ENCODE data around the gene KRTAP22-1.

Gene KRTAP22-1

DNA sequence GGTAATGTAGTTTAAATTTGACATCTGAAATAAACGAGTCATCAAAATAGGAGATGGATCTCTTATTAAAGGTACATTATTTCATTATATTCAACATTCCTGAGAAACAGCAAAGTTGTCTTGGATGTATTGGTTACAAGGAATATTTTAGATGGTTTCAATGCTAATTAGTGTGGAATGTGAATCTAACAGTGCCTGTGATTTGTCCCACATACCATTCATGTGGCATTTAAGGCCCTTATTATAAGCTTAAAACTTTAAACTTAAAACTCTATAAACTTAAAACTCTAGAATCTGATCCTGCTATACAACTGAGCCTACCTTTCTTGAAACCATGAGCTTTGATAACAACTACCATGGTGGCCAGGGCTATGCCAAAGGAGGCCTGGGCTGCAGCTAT lies at the start of gene KRTAP22-1:
Gene KRTAP22-1, plus strand, starts transcription at position 301 of the 400 bp plus-strand sequence.
- no peak within 1 kb of the TSS for H3K4me3 ChIP-seq (ENCODE audit: low read depth in 1 of 2, low read length in 2 of 2)
- H3K27me3 ChIP-seq (ENCODE audit: control insufficient read depth in 1 of 2, insufficient read depth in 2 of 2, low read length in 2 of 2) = no peaks in the 10 kb centered on the region
- no peaks in the 10 kb centered on the region for H3K4me1 ChIP-seq (ENCODE audit: control insufficient read depth in 1 of 2, insufficient read depth in 2 of 2, low read length in 2 of 2)
- H3K9ac ChIP-seq (ENCODE audit: low read depth in 1 of 2, low read length in 2 of 2) = no peak within 1 kb of the TSS
- H3K36me3 ChIP-seq (ENCODE audit: control insufficient read depth in 1 of 2, insufficient read depth in 2 of 2, low read length in 2 of 2) = no peaks in the 10 kb centered on the region
- H3K27ac ChIP-seq (ENCODE audit: low read depth, low read length) = no peak within 1 kb of the TSS
- H3K9me3 ChIP-seq (ENCODE audit: control insufficient read depth in 1 of 2, low read length in 2 of 2) = peaks cover 0 to 13% of the 10 kb centered on the region in 2 donors

DNA sequence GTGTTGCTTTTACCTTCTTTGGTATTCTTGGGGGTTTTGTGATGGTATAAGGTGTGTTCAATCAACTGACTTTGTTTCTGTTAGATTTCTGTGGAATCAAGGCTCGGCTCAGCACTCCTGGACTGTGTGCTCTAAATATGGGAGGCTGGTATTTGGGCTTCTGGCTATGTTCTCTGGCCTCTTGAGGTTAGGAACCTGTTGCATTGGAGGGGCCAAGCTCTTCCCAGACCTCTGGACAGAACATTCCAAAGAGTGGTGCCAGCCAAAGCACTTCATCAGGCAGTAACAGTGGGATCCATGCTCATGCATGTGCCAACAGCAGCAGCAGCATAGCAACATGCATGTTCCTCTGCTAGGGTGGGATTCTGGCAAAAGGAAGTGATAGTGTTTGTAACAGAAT lies 48.1 kb upstream of the KRTAP22-1 start:
- no peak overlapping the region for H3K9ac ChIP-seq (ENCODE audit: low read depth in 1 of 2, low read length in 2 of 2)
- no peaks in the 10 kb centered on the region for H3K36me3 ChIP-seq (ENCODE audit: control insufficient read depth in 1 of 2, insufficient read depth in 2 of 2, low read length in 2 of 2)
- H3K4me1 ChIP-seq (ENCODE audit: control insufficient read depth in 1 of 2, insufficient read depth in 2 of 2, low read length in 2 of 2) = no peaks in the 10 kb centered on the region
- H3K9me3 ChIP-seq (ENCODE audit: control insufficient read depth in 1 of 2, low read length in 2 of 2) = peaks cover 0 to 28% of the 10 kb centered on the region in 2 donors
- no peak overlapping the region for H3K27ac ChIP-seq (ENCODE audit: low read depth, low read length)
- no peaks in the 10 kb centered on the region for H3K27me3 ChIP-seq (ENCODE audit: control insufficient read depth in 1 of 2, insufficient read depth in 2 of 2, low read length in 2 of 2)
- no peak overlapping the region for H3K4me3 ChIP-seq (ENCODE audit: low read depth in 1 of 2, low read length in 2 of 2)

DNA sequence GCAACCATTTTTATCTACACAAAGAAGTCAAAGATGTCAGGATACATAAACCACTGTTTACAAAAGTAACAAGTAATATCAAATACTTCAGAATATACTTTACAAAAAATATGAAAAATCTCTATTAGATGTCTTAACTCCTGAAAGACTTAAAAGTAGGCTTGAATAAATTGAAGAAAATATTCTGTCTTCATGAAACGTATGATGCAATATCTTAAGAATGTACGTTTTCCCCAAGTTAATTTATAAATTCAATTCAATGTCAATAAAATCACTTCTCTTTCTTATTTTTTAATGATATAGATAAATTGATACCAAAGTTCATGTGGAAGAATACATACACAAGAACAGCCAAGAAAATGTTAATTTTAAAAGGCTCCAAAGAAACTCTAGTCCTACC lies 45.8 kb upstream of the KRTAP22-1 start:
- Histone ChIP-seq H3K4me3 (ENCODE audit: low read depth in 1 of 2, low read length in 2 of 2) (no peak overlapping the region), H3K9ac (ENCODE audit: low read depth in 1 of 2, low read length in 2 of 2) (no peak overlapping the region), H3K27ac (ENCODE audit: low read depth, low read length) (no peak overlapping the region), H3K27me3 (ENCODE audit: control insufficient read depth in 1 of 2, insufficient read depth in 2 of 2, low read length in 2 of 2) (no peaks in the 10 kb centered on the region), H3K9me3 (ENCODE audit: control insufficient read depth in 1 of 2, low read length in 2 of 2) (peaks cover 0 to 15% of the 10 kb centered on the region in 2 donors), H3K36me3 (ENCODE audit: control insufficient read depth in 1 of 2, insufficient read depth in 2 of 2, low read length in 2 of 2) (no peaks in the 10 kb centered on the region), H3K4me1 (ENCODE audit: control insufficient read depth in 1 of 2, insufficient read depth in 2 of 2, low read length in 2 of 2) (no peaks in the 10 kb centered on the region)

DNA sequence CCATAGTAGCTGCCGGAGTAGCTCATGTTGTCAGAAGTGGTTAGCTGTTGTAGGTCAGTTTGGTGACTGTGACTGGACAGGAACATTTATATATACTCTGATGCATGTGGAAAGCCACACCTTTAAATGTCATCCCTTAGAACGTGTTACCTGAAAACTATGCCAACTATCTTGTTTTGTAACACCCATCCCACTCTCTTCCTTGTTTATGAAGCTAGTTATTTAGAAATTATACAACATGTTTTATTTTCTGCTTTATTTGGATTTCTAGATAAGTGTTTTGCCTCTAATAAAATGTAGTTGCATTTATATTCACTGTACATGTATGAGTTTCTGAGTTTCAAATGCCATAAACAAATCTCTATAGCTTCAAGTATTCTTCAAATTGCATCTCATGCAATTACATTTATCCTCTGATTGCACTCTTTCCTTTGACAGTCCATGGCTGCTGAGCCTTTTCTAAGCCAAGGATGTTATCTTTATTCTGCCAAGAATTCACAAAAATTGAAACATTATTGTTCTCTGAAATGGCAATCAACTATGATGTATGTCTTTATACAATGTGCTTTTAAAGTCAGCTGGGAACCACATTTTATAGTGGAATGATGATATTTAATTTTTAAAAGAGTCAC lies 39.5 kb upstream of the KRTAP22-1 start, which contains the start of gene KRTAP19-7:
Gene KRTAP19-7, minus strand, starts transcription at position 51 of the 632 bp plus-strand sequence. Its CDS starts 25 bp downstream, at position 26.
- no peaks in the 10 kb centered on the region for H3K9me3 ChIP-seq (ENCODE audit: control insufficient read depth in 1 of 2, low read length in 2 of 2)
- H3K27me3 ChIP-seq (ENCODE audit: control insufficient read depth in 1 of 2, insufficient read depth in 2 of 2, low read length in 2 of 2) = no peaks in the 10 kb centered on the region
- no peak within 1 kb of the TSS for H3K27ac ChIP-seq (ENCODE audit: low read depth, low read length)

DNA sequence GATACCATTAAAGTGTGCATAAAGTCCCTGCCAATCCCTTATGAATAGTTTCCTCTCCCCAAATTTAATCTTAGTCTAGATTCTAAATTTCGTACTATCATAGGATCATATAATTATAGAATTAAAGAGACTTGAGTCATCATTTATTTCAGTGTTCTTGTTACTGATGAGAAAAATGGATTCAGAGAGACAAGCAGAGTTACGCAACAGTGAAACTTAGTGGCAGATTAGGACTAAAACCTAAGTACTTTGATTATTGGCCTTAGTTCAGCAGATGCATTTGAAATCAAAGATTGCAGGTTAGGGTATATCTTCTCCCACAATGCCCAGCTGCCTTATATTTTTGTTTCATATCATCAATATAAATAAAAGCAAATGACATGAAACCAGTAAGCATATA lies 38.9 kb upstream of the KRTAP22-1 start:
- no peak overlapping the region for H3K9ac ChIP-seq (ENCODE audit: low read depth in 1 of 2, low read length in 2 of 2)
- no peaks in the 10 kb centered on the region for H3K9me3 ChIP-seq (ENCODE audit: control insufficient read depth in 1 of 2, low read length in 2 of 2)
- no peaks in the 10 kb centered on the region for H3K4me1 ChIP-seq (ENCODE audit: control insufficient read depth in 1 of 2, insufficient read depth in 2 of 2, low read length in 2 of 2)
- no peaks in the 10 kb centered on the region for H3K36me3 ChIP-seq (ENCODE audit: control insufficient read depth in 1 of 2, insufficient read depth in 2 of 2, low read length in 2 of 2)
- no peak overlapping the region for H3K4me3 ChIP-seq (ENCODE audit: low read depth in 1 of 2, low read length in 2 of 2)
- H3K27me3 ChIP-seq (ENCODE audit: control insufficient read depth in 1 of 2, insufficient read depth in 2 of 2, low read length in 2 of 2) = no peaks in the 10 kb centered on the region
- H3K27ac ChIP-seq (ENCODE audit: low read depth, low read length) = no peak overlapping the region

More for the DNA sequence above, 39.5 kb upstream of the KRTAP22-1 start, which contains the start of gene KRTAP19-7:
- H3K36me3 ChIP-seq (ENCODE audit: control insufficient read depth in 1 of 2, insufficient read depth in 2 of 2, low read length in 2 of 2) = no peaks in the 10 kb centered on the region
- H3K9ac ChIP-seq (ENCODE audit: low read depth in 1 of 2, low read length in 2 of 2) = no peak within 1 kb of the TSS
- no peaks in the 10 kb centered on the region for H3K4me1 ChIP-seq (ENCODE audit: control insufficient read depth in 1 of 2, insufficient read depth in 2 of 2, low read length in 2 of 2)
- no peak within 1 kb of the TSS for H3K4me3 ChIP-seq (ENCODE audit: low read depth in 1 of 2, low read length in 2 of 2)

DNA sequence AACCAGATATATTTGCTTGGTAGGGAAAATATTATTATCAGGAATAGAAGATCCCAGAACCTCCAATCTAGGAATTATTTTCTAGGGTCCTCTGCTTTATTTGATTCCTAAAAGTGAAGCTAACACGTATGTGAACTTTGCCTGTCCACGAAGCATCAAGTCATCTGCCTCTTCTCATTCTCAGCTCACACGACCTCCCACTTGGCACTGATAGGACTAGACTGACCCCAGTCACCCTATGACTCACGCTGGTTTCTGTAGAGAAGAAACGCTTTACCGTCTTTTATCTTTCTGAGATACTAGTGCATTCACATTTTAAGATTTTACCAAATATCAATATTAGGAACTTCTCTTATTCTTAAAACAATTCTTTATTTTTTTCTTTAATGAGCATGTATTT lies 37.8 kb upstream of the KRTAP22-1 start:
- Histone ChIP-seq H3K4me3 (ENCODE audit: low read depth in 1 of 2, low read length in 2 of 2) (no peak overlapping the region), H3K9me3 (ENCODE audit: control insufficient read depth in 1 of 2, low read length in 2 of 2) (no peaks in the 10 kb centered on the region), H3K27ac (ENCODE audit: low read depth, low read length) (no peak overlapping the region), H3K9ac (ENCODE audit: low read depth in 1 of 2, low read length in 2 of 2) (no peak overlapping the region), H3K4me1 (ENCODE audit: control insufficient read depth in 1 of 2, insufficient read depth in 2 of 2, low read length in 2 of 2) (no peaks in the 10 kb centered on the region), H3K27me3 (ENCODE audit: control insufficient read depth in 1 of 2, insufficient read depth in 2 of 2, low read length in 2 of 2) (no peaks in the 10 kb centered on the region), H3K36me3 (ENCODE audit: control insufficient read depth in 1 of 2, insufficient read depth in 2 of 2, low read length in 2 of 2) (no peaks in the 10 kb centered on the region)

DNA sequence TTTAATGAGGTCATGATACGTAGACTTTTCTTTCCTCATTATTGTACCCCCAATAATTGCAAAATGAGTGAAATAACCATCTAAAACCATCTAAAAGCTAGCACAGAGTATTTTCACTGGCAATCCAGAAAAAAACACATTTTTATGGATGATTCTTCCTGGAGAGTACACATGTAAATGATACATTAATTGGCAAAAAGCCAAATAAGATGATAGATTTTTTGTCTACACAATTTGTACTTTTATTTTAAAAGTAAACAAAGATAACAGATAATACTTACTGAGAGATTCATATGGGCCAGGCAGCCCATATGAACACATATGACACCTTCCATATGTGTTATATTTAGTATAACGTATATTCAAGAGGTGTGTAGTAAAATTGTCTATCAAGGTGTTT lies 37.3 kb upstream of the KRTAP22-1 start:
- no peaks in the 10 kb centered on the region for H3K27me3 ChIP-seq (ENCODE audit: control insufficient read depth in 1 of 2, insufficient read depth in 2 of 2, low read length in 2 of 2)
- no peak overlapping the region for H3K9ac ChIP-seq (ENCODE audit: low read depth in 1 of 2, low read length in 2 of 2)
- no peak overlapping the region for H3K27ac ChIP-seq (ENCODE audit: low read depth, low read length)
- no peaks in the 10 kb centered on the region for H3K4me1 ChIP-seq (ENCODE audit: control insufficient read depth in 1 of 2, insufficient read depth in 2 of 2, low read length in 2 of 2)
- no peaks in the 10 kb centered on the region for H3K9me3 ChIP-seq (ENCODE audit: control insufficient read depth in 1 of 2, low read length in 2 of 2)
- H3K4me3 ChIP-seq (ENCODE audit: low read depth in 1 of 2, low read length in 2 of 2) = no peak overlapping the region
- no peaks in the 10 kb centered on the region for H3K36me3 ChIP-seq (ENCODE audit: control insufficient read depth in 1 of 2, insufficient read depth in 2 of 2, low read length in 2 of 2)

DNA sequence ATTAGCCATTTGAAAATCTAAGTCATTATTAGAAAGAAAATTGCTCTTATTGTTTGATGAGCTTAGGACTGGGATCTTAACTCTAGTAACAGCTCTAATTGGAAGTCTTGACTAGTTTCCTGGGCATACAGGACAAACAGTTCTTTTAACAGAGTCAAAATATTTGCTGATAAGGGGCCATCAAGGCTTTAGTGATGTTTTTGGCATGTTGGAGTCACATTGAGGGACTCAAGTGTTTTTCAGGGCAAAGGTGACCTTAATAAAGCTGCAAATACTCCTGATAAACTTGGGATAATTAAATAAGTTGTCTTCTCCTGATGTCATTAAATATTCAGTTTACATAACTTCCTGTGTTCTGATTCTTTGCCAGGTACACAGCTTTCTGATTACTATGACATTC lies 33.3 kb upstream of the KRTAP22-1 start:
- no peak overlapping the region for H3K9ac ChIP-seq (ENCODE audit: low read depth in 1 of 2, low read length in 2 of 2)
- no peaks in the 10 kb centered on the region for H3K27me3 ChIP-seq (ENCODE audit: control insufficient read depth in 1 of 2, insufficient read depth in 2 of 2, low read length in 2 of 2)
- no peak overlapping the region for H3K27ac ChIP-seq (ENCODE audit: low read depth, low read length)
- peaks cover 0 to 2% of the 10 kb centered on the region in 2 donors for H3K9me3 ChIP-seq (ENCODE audit: control insufficient read depth in 1 of 2, low read length in 2 of 2)
- no peaks in the 10 kb centered on the region for H3K36me3 ChIP-seq (ENCODE audit: control insufficient read depth in 1 of 2, insufficient read depth in 2 of 2, low read length in 2 of 2)
- H3K4me3 ChIP-seq (ENCODE audit: low read depth in 1 of 2, low read length in 2 of 2) = no peak overlapping the region
- H3K4me1 ChIP-seq (ENCODE audit: control insufficient read depth in 1 of 2, insufficient read depth in 2 of 2, low read length in 2 of 2) = no peaks in the 10 kb centered on the region

DNA sequence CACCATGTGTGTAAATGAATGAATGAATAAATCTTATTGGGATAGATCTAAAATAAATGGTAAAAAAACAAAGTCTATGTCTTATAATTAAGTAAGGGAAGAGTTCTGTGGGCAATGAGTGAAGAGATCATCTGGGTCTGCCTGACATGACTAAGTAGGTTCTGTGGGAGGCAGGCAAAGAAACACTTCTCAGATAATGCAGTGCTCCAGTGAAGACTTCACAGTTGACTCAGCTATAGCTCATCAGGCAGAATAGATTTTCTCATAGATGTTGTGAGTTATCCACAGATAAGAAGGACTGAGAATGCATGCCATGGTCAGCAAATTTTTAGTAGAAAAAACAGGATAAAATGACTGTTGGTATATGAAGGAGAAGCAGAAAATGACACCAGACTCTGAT lies 23.1 kb upstream of the KRTAP22-1 start:
- Histone ChIP-seq H3K27me3 (ENCODE audit: control insufficient read depth in 1 of 2, insufficient read depth in 2 of 2, low read length in 2 of 2) (no peaks in the 10 kb centered on the region), H3K36me3 (ENCODE audit: control insufficient read depth in 1 of 2, insufficient read depth in 2 of 2, low read length in 2 of 2) (no peaks in the 10 kb centered on the region), H3K9me3 (ENCODE audit: control insufficient read depth in 1 of 2, low read length in 2 of 2) (peaks cover 0 to 5% of the 10 kb centered on the region in 2 donors), H3K4me1 (ENCODE audit: control insufficient read depth in 1 of 2, insufficient read depth in 2 of 2, low read length in 2 of 2) (no peaks in the 10 kb centered on the region), H3K9ac (ENCODE audit: low read depth in 1 of 2, low read length in 2 of 2) (no peak overlapping the region), H3K4me3 (ENCODE audit: low read depth in 1 of 2, low read length in 2 of 2) (no peak overlapping the region), H3K27ac (ENCODE audit: low read depth, low read length) (no peak overlapping the region)

DNA sequence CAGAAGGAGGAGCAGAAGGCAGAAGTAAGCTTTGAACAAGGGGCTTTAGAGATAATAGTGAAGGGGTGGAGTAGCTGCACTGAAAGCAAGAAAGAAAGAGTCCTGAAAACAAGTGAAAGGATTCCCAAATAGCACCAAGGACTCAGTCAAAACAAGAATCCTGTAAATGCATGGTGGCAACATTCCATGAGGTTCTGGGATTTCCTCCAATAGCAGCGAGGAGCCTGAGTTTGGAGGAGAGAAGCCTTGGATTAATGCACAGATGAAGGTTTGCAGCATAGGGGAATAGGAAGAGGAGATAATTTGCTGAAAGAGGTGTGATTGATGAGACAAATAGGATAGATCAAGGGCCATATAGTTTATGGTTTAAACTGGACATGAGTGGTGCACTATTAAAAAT lies 21.5 kb upstream of the KRTAP22-1 start:
- H3K36me3 ChIP-seq (ENCODE audit: control insufficient read depth in 1 of 2, insufficient read depth in 2 of 2, low read length in 2 of 2) = no peaks in the 10 kb centered on the region
- no peak overlapping the region for H3K9ac ChIP-seq (ENCODE audit: low read depth in 1 of 2, low read length in 2 of 2)
- peaks cover 0 to 6% of the 10 kb centered on the region in 2 donors for H3K9me3 ChIP-seq (ENCODE audit: control insufficient read depth in 1 of 2, low read length in 2 of 2)
- H3K4me3 ChIP-seq (ENCODE audit: low read depth in 1 of 2, low read length in 2 of 2) = no peak overlapping the region
- no peaks in the 10 kb centered on the region for H3K27me3 ChIP-seq (ENCODE audit: control insufficient read depth in 1 of 2, insufficient read depth in 2 of 2, low read length in 2 of 2)
- no peaks in the 10 kb centered on the region for H3K4me1 ChIP-seq (ENCODE audit: control insufficient read depth in 1 of 2, insufficient read depth in 2 of 2, low read length in 2 of 2)
- no peak overlapping the region for H3K27ac ChIP-seq (ENCODE audit: low read depth, low read length)
